Mesothelial cell of epicardium (in vitro differentiated cells): ENCODE results near the gene GMNC. TPM values are rescaled to one million over a fixed set of nuclear protein-coding genes. Genes with fewer than 3 reads are reported as not detected.
"Not testable (repeated sequence)": the region's sequence is repeated elsewhere in the genome, so short reads cannot be mapped to it uniquely, and the experiment has no call there.

Experiments
- DNase-seq, 2 experiments: peaks; one replicate each; pipeline ENCODE4 v3.0.0; 2021; ENCODE audit warnings: low spot score in 2 of 2; ENCODE audit not compliant: unreplicated experiment in 2 of 2
- H3K27ac Mint-ChIP-seq: 2 replicates; pipeline ENCODE4 v1.8.0; 2021; ENCODE audit warnings: mixed read lengths
- H3K27me3 Mint-ChIP-seq: 2 replicates; pipeline ENCODE4 v1.8.0; 2021; ENCODE audit warnings: low read depth, mixed read lengths
- H3K36me3 Mint-ChIP-seq: 2 replicates; pipeline ENCODE4 v1.8.0; 2021; ENCODE audit warnings: mixed read lengths
- H3K4me1 Mint-ChIP-seq: 2 replicates; pipeline ENCODE4 v1.8.0; 2021; ENCODE audit warnings: mixed read lengths
- H3K4me3 Mint-ChIP-seq: 2 replicates; pipeline ENCODE4 v1.8.0; 2021; ENCODE audit warnings: mild to moderate bottlenecking, moderate library complexity, mixed read lengths
- H3K9me3 Mint-ChIP-seq: 2 replicates; pipeline ENCODE4 v1.8.0; 2021; ENCODE audit warnings: mixed read lengths
- CTCF ChIP-seq: fragments of 200-600 bp; sonication (generic); IDR thresholded peaks from one replicate; pipeline ENCODE4 v1.5.0; 2021; ENCODE audit warnings: antibody characterized with exemption; ENCODE audit not compliant: unreplicated experiment
- total RNA-seq: library from RNA; stranded (reverse); gene quantifications from 3 replicates; pipeline ENCODE4 v1.2.1, GENCODE V29; 2021

The GMNC gene
- total RNA-seq, 1 donor from 2014 or later, result 0.60 TPM

DNA sequence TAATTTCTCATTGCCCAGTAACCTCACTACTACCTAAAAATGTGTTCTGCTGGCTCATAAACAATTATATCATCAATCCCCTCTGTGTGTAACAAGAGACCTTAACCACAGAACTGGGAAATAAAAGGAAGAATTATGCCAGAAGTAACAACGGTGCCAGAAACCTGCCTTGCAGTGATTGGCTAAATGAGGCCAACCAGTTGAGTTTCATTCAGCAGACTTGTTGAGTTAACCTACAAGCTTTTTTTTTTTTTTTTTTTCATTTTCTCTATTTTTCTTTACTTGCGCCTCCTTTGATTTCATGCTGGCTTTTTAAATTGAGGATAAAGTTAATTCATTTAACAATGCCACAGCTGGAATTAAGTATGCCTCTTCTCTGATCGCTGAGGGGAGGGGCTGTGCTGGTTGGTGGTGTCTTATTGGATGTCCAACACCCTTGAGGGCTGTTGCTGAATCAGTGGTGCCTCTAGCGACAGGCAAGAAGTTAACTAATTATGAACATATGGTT is 30.0 kb upstream of the GMNC start:
- H3K27me3 Mint-ChIP-seq, result peaks cover 6% of the 10 kb centered on the region
- no peak for TF ChIP-seq CTCF
- no peaks in the 10 kb centered on the region for H3K4me1 Mint-ChIP-seq
- H3K36me3 Mint-ChIP-seq, result no peaks in the 10 kb centered on the region
- H3K4me3 Mint-ChIP-seq, result no peak overlapping the region
- no peak overlapping the region for H3K27ac Mint-ChIP-seq
- no peak for DNase-seq
- H3K9me3 Mint-ChIP-seq, result peaks cover 27% of the 10 kb centered on the region

DNA sequence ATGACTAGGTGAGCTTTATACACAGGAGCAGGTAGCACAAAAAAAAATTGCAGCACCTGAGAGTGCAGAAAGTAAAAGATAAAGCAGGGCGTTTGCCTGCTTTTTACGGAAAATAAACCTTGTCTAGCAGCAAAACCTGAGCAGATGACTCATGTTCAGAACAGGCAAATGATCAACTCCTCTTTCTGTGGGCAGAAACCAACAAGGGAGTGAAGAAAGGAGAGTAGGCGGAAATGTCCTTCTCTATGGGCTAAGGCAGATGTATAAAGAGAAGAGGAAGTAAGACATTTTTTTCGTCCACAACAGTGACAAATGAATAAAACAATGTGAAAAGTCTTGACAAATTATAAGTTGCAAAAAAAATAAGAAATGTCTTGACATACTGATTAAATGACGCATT is 24.5 kb upstream of the GMNC start:
- Mint-ChIP-seq H3K9me3 (no peaks in the 10 kb centered on the region), H3K27ac (no peak overlapping the region), H3K4me1 (no peaks in the 10 kb centered on the region), H3K36me3 (no peaks in the 10 kb centered on the region), H3K4me3 (no peak overlapping the region), H3K27me3 (peaks cover 18% of the 10 kb centered on the region)
- no peak for TF ChIP-seq CTCF
- no peak for DNase-seq

DNA sequence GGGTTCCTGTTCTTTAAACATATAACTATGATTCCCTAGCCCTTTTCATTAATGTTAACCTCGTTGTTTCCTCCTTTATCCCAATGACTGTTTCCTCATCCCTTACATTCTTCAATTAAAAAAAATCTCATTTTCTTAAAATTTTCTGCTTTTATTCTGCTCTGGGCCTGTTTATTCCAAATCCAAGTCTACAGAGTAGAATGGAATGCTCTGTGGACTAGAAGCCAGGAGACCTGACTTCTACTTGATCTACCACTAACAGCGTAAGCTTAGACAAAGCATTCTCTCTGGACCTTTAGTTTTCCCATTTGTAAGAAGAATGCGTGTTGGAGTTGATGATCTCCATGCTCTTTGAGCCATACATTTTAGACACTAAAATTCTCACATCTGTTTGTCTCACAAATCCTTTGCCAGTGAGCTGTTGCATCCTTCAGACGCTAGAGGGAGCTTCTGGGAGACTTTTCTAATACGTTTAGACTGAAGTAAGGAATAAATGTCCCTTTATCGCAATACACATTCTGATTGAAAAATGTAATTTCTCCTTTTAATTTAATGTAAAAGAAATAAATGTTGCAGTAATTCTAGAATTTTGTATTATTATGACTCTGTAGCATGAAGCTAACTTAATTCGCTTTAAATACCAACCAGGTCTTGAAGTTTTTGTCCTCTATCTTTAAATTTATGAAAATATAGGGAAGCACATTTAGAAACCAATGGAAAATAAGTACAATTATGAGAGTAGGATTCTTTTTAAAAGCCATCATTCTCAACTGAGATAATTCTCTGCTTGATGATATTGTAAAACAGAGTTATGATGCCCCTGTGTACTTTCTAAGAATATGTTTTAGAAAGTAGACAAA is 21.7 kb upstream of the GMNC start:
- Mint-ChIP-seq H3K9me3 (no peaks in the 10 kb centered on the region), H3K36me3 (no peaks in the 10 kb centered on the region), H3K27ac (no peak overlapping the region), H3K4me1 (no peaks in the 10 kb centered on the region), H3K4me3 (no peak overlapping the region), H3K27me3 (peaks cover 15% of the 10 kb centered on the region)
- TF ChIP-seq CTCF, result peak; percentile 64
- DNase-seq, result peak in 1 of 2 experiments; percentile 50

DNA sequence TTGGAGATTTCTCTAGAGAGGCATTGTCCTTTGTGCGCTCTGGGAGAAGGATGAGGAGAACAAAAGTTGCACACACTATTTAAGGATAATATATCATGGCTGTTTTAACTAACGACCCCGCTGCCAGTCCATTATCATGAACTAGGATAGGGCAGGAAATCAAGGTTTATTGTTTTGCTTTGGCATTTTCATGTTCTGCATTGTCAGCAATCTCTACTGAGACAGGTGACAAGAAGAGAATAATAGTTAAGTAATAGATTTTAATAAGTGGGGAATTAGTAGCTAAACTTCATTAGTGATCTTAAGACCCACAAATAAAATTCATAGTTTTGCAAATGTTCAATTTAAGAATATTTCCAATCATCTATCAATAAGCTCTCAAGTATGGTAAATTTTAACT is 20.6 kb upstream of the GMNC start:
- no peaks in the 10 kb centered on the region for H3K9me3 Mint-ChIP-seq
- H3K27ac Mint-ChIP-seq, result no peak overlapping the region
- DNase-seq, result no peak
- peaks cover 15% of the 10 kb centered on the region for H3K27me3 Mint-ChIP-seq
- H3K36me3 Mint-ChIP-seq, result no peaks in the 10 kb centered on the region
- no peak for TF ChIP-seq CTCF
- no peaks in the 10 kb centered on the region for H3K4me1 Mint-ChIP-seq
- no peak overlapping the region for H3K4me3 Mint-ChIP-seq

- Mint-ChIP-seq H3K9me3 (no peaks in the 10 kb centered on the region), H3K4me3 (no peak overlapping the region), H3K36me3 (no peaks in the 10 kb centered on the region), H3K4me1 (no peaks in the 10 kb centered on the region), H3K27me3 (peaks cover 4% of the 10 kb centered on the region), H3K27ac (no peak overlapping the region)
- peak; percentile 36 for TF ChIP-seq CTCF
- DNase-seq, result no peak
These were observed 15.4 kb upstream of the GMNC start for GRCh38 chr3:190877925-190878324.

DNA sequence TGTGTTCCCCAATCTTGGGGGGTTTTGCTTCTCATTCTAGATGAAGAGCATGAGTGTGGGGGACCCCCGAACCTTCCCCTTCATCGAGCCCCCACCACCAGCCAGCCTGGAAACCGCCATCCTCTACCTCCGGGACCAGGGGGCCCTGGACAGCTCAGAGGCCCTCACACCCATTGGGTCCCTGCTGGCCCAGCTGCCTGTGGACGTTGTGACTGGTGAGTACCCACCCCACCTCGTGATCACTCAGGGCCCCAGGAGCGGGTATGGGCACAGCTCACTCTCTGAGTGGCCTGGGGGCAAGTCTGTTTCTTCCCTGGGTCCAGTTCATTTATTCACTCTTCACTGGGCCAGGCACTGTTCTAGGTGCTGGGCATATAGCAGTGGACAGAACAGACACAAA is 13.9 kb upstream of the GMNC start:
- H3K9me3 Mint-ChIP-seq, H3K4me3 Mint-ChIP-seq, DNase-seq, H3K27ac Mint-ChIP-seq, H3K27me3 Mint-ChIP-seq, H3K4me1 Mint-ChIP-seq, H3K36me3 Mint-ChIP-seq: not testable (repeated sequence)

DNA sequence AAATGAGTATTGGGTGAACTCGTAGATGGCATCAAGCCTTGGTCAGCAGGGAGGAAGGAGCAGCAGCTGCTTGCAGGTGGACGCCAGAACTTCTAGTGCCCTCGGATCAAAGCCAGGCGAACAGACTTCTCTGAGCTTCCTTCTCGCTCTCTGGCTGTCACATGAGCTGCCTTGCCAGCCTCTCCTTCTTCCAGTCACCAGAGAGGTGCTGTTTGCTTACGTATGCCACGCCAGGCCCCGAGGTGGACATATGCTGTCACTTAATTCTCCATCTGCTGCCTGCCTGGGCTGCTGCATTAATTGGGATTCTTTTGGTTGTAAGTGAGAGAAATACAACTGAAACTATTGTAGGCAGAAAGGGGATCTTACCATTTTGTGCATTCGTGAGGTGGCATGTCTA is 12.6 kb upstream of the GMNC start:
- H3K27ac Mint-ChIP-seq, H3K4me1 Mint-ChIP-seq, H3K27me3 Mint-ChIP-seq, H3K9me3 Mint-ChIP-seq, H3K4me3 Mint-ChIP-seq, DNase-seq, H3K36me3 Mint-ChIP-seq: not testable (repeated sequence)
